ENCODE results near the gene RHBDL3.
"Not testable (repeated sequence)": the region's sequence is repeated elsewhere in the genome, so short reads cannot be mapped to it uniquely, and the experiment has no call there.

The RHBDL3 gene

GRCh38 chr17:32297860-32298259, 32.2 kb downstream of the RHBDL3 start:
- no peak for DNase-seq

- DNase-seq = no peak
Measured at GRCh38 chr17:32298298-32298697, 32.7 kb downstream of the RHBDL3 start.

GRCh38 chr17:32298721-32299579, 33.3 kb downstream of the RHBDL3 start:
- DNase-seq = no peak

- DNase-seq = no peak
Measured at GRCh38 chr17:32299580-32300164, 34.0 kb downstream of the RHBDL3 start.

- no peak for DNase-seq
Measured at GRCh38 chr17:32302037-32302436, 36.4 kb downstream of the RHBDL3 start.

- no peak for DNase-seq
Measured at GRCh38 chr17:32302860-32303649, 37.4 kb downstream of the RHBDL3 start.

- DNase-seq = no peak
Measured at GRCh38 chr17:32303781-32304288, 38.2 kb downstream of the RHBDL3 start.

- no peak for DNase-seq
Measured at GRCh38 chr17:32305049-32305448, 39.4 kb downstream of the RHBDL3 start.

GRCh38 chr17:32307658-32308057, 42.0 kb downstream of the RHBDL3 start:
- DNase-seq = no peak

GRCh38 chr17:32311028-32311536, 45.5 kb downstream of the RHBDL3 start:
- DNase-seq = no peak

GRCh38 chr17:32314636-32315035, 49.0 kb downstream of the RHBDL3 start:
- DNase-seq = no peak

- DNase-seq = no peak
Measured at GRCh38 chr17:32315171-32315570, 49.5 kb downstream of the RHBDL3 start.

GRCh38 chr17:32316653-32317052, 51.0 kb downstream of the RHBDL3 start:
- not testable (repeated sequence) for DNase-seq

- DNase-seq = no peak
Measured at GRCh38 chr17:32317353-32317752, 51.7 kb downstream of the RHBDL3 start.

- no peak for DNase-seq
Measured at GRCh38 chr17:32318071-32318470, 52.4 kb downstream of the RHBDL3 start.

- DNase-seq = peak; percentile 95
Measured at GRCh38 chr17:32319548-32319905, 53.9 kb downstream of the RHBDL3 start.

GRCh38 chr17:32320080-32320479, 54.4 kb downstream of the RHBDL3 start:
- not testable (repeated sequence) for DNase-seq

- no peak for DNase-seq
Measured at GRCh38 chr17:32320847-32321246, 55.2 kb downstream of the RHBDL3 start.

GRCh38 chr17:32323046-32323445, 57.4 kb downstream of the RHBDL3 start:
- DNase-seq = no peak

GRCh38 chr17:32323811-32324491, 58.3 kb downstream of the RHBDL3 start:
- no peak for DNase-seq

- DNase-seq = no peak
Measured at GRCh38 chr17:32327911-32328310, 62.3 kb downstream of the RHBDL3 start.

- no peak for DNase-seq
Measured at GRCh38 chr17:32330147-32330546, 64.5 kb downstream of the RHBDL3 start.

Data from activated CD8-positive, alpha-beta memory T cell treated with anti-CD3 and anti-CD28 coated beads, Interleukin-2, amount 50 U/mL, for 48 hours (primary cell).